HG02970 (cell line): ENCODE results near the gene GREB1L.
"Not testable (repeated sequence)": the region's sequence is repeated elsewhere in the genome, so short reads cannot be mapped to it uniquely, and the experiment has no call there.

Experiments
- ATAC-seq: cut with Tn5 transposase; IDR thresholded peaks from one replicate; pipeline ENCODE4 v1.9.1; 2021; ENCODE audit warnings: mild to moderate bottlenecking, moderate library complexity, moderate number of reproducible peaks; ENCODE audit not compliant: unreplicated experiment, low FRiP score

Gene GREB1L

GRCh38 chr18:21361307-21361880 lies 119.4 kb downstream of the GREB1L start:
- ATAC-seq = no peak

GRCh38 chr18:21362831-21363230 lies 120.8 kb downstream of the GREB1L start:
- ATAC-seq = no peak

DNA sequence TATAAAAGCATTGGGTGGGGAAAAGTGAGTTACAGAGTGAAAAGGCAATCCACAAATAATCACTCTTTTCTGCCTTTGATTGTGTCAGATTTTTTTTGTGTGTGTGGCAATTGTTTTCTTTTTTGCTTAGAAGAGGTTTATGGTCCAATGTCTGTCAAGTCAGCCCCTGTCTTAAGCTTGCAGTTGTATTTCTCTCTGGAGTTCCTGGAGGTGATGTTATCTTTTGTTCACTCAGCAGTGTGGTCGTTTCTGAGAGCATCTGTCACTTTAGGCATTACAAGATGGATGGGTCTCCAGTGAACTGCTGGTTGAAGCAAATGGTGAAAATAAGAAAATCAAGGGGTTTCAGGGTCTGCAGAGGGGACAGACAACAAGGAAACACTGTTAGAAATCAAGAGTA lies 121.3 kb downstream of the GREB1L start:
- ATAC-seq = no peak

GRCh38 chr18:21364471-21364870 lies 122.4 kb downstream of the GREB1L start:
- ATAC-seq = no peak

DNA sequence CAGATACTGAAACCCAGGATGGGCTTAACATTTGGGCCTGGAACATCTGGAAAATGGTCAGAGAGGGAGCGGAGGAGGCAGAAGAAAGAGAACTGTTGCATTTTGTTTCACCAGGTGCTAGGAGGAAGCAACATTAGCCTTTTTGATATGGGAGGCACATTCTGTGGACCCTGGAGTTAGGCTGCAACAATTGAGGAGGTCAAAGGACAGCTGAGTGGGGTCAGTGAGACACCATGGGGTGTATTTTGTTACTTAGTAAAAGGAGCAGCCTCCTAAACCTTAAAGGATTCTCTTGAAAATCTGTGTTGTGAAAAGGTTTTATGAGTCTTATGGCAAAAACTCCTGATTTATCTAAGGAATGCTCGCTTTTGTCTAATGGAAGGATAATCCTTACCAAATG lies 124.9 kb downstream of the GREB1L start:
- ATAC-seq = no peak

DNA sequence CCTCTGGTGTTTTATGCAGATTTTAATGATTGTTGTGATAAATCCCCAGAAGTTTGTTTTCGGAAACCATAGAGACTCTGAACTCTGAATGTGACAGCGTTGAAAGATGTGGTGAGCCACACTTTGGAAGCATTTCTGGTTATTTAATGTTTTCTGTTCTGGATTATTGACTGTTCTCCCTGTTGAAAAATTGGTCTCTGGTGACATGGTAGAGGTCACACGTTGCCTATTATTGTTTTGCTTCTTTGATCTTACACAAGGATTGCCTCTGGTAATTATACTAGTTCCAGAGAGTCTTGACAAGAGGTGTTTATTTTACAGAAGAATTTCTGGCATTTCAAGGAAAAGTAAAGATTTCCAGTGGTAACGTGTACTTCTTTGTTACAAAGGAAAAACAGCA lies 127.1 kb downstream of the GREB1L start:
- ATAC-seq = no peak

DNA sequence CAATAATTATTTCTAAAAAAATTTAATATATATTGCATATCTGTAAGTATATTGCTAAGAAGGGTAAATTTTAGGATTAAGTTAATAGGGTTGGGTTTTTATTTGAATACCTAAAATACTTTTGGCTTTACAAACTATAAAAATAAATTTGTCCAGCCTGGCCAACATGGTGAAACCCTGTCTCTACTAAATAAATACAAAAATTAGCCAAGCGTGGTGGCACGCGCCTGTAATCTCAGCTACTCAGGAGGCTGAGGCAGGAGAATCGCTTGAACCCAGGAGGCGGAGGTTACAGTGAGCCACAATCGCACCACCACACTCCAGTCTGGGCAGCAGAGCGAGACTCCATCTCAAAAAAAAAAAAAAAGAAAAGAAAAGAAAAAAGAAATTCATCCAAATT lies 127.6 kb downstream of the GREB1L start:
- not testable (repeated sequence) for ATAC-seq

DNA sequence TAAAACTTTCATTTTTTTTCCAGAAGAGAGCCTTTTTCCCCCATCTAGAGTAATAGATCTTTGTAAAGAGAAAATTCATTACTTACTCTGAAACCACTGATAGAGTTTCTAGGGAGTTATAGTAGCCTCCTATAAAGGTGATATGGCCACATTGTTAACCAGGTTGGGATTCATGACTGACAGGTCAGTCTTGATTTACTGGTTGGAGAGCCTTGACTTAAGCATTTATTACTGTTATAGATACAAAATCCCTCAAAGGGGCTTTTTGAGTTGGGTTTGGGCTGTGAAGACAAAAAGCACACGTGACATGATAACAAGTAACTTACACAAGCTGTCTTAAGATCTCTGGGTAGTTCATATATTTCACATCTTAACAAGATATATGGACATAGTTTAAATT lies 141.0 kb downstream of the GREB1L start:
- no peak for ATAC-seq

GRCh38 chr18:21386523-21387240 lies 144.7 kb downstream of the GREB1L start:
- no peak for ATAC-seq

DNA sequence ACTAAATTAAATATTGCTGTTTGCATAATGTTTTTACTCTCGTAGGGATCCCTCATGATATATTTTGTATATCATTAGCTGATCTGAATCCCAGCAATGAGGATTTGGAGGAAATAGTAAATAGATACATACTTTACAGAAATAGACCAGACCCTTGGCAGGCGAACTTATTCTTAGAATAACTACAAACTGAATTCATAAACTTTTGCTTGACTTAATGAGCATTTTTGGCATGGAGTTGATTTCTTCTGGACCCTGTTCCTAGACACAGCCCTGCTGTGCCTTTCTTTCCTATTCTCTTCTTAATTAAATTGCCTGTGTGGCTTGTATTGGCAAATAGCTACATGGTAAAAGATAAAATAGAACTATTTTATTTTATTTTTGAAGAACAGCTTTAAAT lies 145.9 kb downstream of the GREB1L start:
- no peak for ATAC-seq

DNA sequence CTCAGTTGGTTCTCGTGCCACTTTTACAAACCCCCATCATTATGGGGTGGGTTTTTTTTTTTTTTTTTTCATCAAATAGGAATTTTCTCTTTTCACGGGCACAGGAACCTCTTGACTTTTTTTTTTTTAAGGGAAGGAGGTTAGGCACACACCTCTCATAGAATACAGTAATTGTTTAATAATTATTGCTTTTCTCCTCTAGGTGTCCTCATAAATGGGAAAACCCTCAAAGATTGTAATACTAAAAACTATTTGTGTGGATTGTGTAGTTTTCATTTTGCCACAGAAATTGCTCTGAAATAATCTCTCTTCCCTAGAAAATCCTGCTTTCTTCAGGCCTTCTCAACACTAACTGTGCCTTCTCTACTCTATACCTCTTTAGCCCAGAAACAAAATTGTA lies 147.3 kb downstream of the GREB1L start:
- ATAC-seq = no peak

DNA sequence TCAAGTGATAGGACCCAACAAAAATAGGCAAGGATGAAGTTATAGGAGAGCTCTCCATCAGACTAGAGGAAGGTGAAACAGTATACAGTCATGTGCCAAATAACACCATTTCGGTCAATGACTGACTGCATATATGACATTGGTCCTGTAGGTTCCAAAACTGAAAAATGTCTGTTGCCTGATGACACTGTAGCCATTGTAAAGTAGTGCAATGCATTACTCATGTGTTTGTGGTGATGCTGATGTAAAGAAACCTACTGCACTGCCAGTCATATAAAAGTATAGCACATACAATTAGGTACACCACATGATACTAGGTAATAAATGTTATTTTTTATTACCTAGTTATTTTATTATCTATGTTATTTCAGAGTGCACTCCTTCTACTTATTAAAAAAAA lies 147.9 kb downstream of the GREB1L start:
- ATAC-seq = no peak

GRCh38 chr18:21391074-21391673 lies 149.1 kb downstream of the GREB1L start:
- ATAC-seq = no peak

GRCh38 chr18:21393986-21394385 lies 152.0 kb downstream of the GREB1L start:
- ATAC-seq = no peak

DNA sequence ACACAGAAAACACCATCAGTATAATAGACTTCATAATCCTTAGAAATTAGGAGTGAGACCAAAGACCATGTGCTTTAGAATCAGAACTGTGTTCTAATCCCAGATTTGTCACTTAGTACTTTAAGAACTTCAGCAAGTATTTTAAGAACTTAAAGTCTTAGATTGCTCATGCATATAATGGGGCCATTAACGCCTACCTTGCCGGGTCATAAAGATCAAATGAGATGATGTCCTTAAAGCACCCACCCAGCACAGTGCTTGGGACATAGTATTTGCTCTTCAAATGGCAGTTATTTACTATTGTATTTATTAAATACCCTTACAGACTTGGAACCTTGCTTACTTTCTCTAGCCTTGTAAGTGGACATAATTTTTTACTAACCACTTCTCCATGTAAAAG lies 156.1 kb downstream of the GREB1L start:
- no peak for ATAC-seq

DNA sequence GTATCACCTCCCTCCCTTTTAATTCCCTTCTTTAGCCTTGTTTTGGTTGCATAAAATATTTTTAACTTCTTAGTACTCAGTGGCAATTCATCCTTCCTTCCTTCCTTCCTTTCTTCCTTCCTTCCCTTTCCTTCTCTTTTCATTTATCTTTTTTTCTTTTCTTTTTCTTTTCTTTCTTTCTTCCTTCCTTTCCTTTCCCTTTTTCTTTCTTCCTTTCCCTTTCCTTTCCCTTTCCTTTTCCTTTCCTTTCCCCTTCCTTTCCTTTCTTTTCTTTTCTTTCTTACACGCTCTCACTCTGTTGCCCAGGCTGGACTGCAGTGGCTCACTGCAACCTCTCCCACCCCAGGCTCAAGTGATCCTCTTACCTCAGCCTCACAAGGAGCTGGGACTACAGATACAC lies 160.2 kb downstream of the GREB1L start:
- ATAC-seq = no peak

DNA sequence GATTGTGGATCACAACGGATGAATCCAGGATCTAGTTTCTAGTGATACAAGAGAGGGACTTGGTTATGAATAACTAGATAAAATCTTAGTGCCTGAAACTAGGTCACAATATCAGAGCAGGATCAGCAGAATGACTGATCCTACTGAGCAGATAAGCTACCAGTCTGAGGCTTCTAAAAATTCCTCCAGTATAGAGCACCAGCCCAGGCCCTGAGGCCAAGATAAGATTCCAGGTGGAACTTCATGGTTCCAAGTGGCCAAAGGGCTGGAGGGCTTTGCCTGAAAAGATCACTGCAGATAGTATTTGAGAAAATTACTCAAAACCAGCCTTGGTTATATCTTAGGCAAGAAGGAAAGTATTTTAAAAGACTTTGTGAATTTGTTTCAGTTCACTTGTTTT lies 162.4 kb downstream of the GREB1L start:
- no peak for ATAC-seq

DNA sequence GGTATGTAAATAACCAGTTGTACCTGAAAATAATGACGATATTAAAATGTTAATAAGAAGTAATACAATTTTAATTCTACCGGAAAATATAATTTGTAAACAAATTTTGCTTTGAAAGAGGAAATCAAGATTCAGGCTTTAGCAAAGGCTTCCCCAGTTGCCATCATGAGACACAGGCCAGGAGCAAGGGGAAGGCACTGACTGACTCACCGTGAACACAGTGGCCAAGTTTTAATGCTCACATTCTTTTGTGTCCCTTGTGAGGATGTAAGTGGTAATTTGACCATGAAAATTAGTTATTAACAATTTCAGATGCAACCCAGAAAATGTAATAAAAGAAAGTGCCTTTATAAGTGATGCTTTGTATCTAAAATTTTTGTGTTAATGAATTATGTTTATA lies 164.1 kb downstream of the GREB1L start:
- ATAC-seq = no peak

DNA sequence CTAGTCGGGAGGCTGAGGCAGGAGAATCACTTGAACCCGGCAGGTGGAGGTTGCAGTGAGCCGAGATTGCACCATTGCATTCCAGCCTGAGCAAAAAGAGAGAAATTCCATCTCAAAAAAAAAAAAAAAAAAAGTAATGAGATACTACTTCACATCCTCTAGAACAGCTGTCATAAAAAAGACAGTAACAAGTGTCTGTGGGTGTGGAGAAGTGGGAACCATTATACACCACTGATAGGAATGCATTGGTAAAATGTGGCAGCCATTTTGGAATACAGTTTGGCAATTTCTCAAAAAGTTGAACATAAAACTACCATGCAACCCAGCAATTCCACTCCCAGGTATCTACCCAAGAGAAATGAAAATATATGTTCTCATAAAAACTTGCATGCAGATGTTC lies 166.6 kb downstream of the GREB1L start:
- no peak for ATAC-seq

GRCh38 chr18:21433436-21433835 lies 191.4 kb downstream of the GREB1L start:
- ATAC-seq = no peak

DNA sequence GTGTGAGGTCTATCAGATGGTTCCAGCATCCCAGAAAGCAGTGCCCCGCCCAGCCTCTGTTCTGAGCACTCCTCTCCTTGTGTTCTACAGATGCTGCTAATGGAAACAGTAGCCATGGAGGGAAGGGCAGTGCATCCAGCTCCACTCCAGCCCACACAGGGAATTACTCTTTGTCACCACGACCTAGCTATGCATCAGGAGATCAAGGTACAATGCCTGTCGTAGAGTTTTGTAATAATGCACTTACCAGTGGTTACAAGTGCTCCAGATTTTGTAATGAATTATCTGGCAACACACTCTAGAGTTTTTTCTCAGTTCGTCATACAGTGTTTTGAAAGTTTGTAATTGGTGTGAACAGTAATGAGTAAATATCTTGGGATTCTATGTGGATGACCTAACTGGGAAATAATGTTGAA lies 197.4 kb downstream of the GREB1L start:
- no peak for ATAC-seq

GRCh38 chr18:21441670-21442069 lies 199.6 kb downstream of the GREB1L start:
- no peak for ATAC-seq
